Measurements from ENCODE around the gene SLC6A12. TPM values are rescaled to one million over a fixed set of nuclear protein-coding genes. Genes with fewer than 3 reads are reported as not detected.

Gene SLC6A12
- total RNA-seq, 1 experiment from 2014 or later, result 0.79 TPM

DNA sequence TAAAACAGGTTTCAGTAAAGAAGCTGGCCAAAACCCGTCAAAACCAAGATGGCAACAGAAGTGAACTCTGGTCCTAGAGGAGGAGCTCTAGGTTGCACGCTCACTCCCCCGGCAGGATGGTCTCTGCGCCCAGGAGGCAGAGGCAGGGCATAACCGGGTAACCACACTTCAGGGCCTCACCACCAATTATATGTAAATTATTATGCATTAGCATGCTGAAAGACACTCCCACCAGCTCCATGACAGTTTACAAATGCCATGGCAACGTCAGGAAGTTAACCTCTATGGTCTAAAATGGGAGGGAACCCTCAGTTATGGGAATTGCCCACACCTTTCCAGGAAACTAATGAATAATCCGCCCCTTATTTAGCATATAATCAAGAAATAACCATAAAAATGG lies 20.1 kb upstream of the SLC6A12 start:
- CTCF ChIA-PET, result interaction anchor here (0.5 to 3.2 kb wide), 2 partner anchors 14 to 34 kb away, joined by 4 to 30 read pairs; no protein-coding TSS in a partner anchor

DNA sequence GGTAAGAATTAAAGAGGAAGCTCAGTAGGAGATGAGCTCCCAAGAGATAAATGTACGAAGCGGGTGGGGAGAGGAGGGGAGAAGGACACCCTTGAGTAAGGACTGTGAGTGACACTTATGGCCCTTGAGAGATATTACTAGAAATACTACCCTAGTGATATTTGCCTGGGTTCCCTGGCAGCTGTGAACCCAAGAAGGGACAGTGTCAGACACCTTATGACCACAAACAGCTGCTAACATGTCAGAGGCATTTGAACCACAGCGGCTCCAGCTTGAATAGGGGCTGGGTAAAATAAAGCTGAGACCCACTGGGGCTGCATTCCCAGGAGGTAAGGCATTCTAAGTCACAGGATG lies 19.6 kb upstream of the SLC6A12 start:
- DNase-seq (ENCODE audit: low spot score), result no peak
- H3K36me3 Mint-ChIP-seq, result peaks cover 22% of the 10 kb centered on the region
- no peak overlapping the region for H3K4me3 Mint-ChIP-seq
- H3K27me3 Mint-ChIP-seq (ENCODE audit: low read depth), result peaks cover 18% of the 10 kb centered on the region
- H3K9me3 Mint-ChIP-seq, result peaks cover 34% of the 10 kb centered on the region
- no peak for ATAC-seq
- no peak overlapping the region for H3K27ac Mint-ChIP-seq
- TF ChIP-seq, protein P1, sequence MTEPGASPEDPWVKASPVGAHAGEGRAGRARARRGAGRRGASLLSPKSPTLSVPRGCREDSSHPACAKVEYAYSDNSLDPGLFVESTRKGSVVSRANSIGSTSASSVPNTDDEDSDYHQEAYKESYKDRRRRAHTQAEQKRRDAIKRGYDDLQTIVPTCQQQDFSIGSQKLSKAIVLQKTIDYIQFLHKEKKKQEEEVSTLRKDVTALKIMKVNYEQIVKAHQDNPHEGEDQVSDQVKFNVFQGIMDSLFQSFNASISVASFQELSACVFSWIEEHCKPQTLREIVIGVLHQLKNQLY (CRISPR knock-in tag; IDR thresholded peaks at IDR 0.05), result no peak
- TF ChIP-seq, protein P2, sequence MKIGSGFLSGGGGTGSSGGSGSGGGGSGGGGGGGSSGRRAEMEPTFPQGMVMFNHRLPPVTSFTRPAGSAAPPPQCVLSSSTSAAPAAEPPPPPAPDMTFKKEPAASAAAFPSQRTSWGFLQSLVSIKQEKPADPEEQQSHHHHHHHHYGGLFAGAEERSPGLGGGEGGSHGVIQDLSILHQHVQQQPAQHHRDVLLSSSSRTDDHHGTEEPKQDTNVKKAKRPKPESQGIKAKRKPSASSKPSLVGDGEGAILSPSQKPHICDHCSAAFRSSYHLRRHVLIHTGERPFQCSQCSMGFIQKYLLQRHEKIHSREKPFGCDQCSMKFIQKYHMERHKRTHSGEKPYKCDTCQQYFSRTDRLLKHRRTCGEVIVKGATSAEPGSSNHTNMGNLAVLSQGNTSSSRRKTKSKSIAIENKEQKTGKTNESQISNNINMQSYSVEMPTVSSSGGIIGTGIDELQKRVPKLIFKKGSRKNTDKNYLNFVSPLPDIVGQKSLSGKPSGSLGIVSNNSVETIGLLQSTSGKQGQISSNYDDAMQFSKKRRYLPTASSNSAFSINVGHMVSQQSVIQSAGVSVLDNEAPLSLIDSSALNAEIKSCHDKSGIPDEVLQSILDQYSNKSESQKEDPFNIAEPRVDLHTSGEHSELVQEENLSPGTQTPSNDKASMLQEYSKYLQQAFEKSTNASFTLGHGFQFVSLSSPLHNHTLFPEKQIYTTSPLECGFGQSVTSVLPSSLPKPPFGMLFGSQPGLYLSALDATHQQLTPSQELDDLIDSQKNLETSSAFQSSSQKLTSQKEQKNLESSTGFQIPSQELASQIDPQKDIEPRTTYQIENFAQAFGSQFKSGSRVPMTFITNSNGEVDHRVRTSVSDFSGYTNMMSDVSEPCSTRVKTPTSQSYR (CRISPR knock-in tag; IDR thresholded peaks at IDR 0.05), result no peak
- TF ChIP-seq FOXK1 (CRISPR knock-in tag; IDR thresholded peaks at IDR 0.05) (no peak), SMAD3 (CRISPR knock-in tag; IDR thresholded peaks at IDR 0.05; ENCODE audit: borderline replicate concordance) (no peak), TCF7 (CRISPR knock-in tag; IDR thresholded peaks at IDR 0.05; ENCODE audit: low read depth) (no peak), ATF1 (CRISPR knock-in tag; IDR thresholded peaks at IDR 0.05) (no peak)
- CTCF ChIA-PET, result interaction anchor here (0.5 to 3.2 kb wide), 2 partner anchors 14 to 33 kb away, joined by 4 to 30 read pairs; no protein-coding TSS in a partner anchor
- H3K4me1 Mint-ChIP-seq, result peaks cover 13% of the 10 kb centered on the region
- POLR2A ChIA-PET, result no interaction called here

More for the DNA sequence above, 20.1 kb upstream of the SLC6A12 start:
- DNase-seq (ENCODE audit: low spot score) (no peak), ATAC-seq (no peak)
- POLR2A ChIA-PET, result no interaction called here
- Mint-ChIP-seq H3K4me3 (no peak overlapping the region), H3K9me3 (peaks cover 37% of the 10 kb centered on the region), H3K27ac (no peak overlapping the region), H3K27me3 (ENCODE audit: low read depth) (peaks cover 16% of the 10 kb centered on the region), H3K4me1 (peaks cover 13% of the 10 kb centered on the region), H3K36me3 (peaks cover 22% of the 10 kb centered on the region)
- TF ChIP-seq TEAD1 (CRISPR knock-in tag; IDR thresholded peaks at IDR 0.05), result no peak
- TF ChIP-seq GABPB1 (CRISPR knock-in tag; IDR thresholded peaks at IDR 0.05), result no peak
- no peak for TF ChIP-seq SMAD4 (CRISPR knock-in tag; IDR thresholded peaks at IDR 0.05)
- TF ChIP-seq, protein P3, sequence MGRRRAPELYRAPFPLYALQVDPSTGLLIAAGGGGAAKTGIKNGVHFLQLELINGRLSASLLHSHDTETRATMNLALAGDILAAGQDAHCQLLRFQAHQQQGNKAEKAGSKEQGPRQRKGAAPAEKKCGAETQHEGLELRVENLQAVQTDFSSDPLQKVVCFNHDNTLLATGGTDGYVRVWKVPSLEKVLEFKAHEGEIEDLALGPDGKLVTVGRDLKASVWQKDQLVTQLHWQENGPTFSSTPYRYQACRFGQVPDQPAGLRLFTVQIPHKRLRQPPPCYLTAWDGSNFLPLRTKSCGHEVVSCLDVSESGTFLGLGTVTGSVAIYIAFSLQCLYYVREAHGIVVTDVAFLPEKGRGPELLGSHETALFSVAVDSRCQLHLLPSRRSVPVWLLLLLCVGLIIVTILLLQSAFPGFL (CRISPR knock-in tag; IDR thresholded peaks at IDR 0.05; ENCODE audit: borderline replicate concordance), result no peak
- TF ChIP-seq, protein P4, sequence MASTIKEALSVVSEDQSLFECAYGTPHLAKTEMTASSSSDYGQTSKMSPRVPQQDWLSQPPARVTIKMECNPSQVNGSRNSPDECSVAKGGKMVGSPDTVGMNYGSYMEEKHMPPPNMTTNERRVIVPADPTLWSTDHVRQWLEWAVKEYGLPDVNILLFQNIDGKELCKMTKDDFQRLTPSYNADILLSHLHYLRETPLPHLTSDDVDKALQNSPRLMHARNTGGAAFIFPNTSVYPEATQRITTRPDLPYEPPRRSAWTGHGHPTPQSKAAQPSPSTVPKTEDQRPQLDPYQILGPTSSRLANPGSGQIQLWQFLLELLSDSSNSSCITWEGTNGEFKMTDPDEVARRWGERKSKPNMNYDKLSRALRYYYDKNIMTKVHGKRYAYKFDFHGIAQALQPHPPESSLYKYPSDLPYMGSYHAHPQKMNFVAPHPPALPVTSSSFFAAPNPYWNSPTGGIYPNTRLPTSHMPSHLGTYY (CRISPR knock-in tag; IDR thresholded peaks at IDR 0.05), result no peak
- no peak for TF ChIP-seq JUN (CRISPR knock-in tag; IDR thresholded peaks at IDR 0.05)
- TF ChIP-seq, protein P5, sequence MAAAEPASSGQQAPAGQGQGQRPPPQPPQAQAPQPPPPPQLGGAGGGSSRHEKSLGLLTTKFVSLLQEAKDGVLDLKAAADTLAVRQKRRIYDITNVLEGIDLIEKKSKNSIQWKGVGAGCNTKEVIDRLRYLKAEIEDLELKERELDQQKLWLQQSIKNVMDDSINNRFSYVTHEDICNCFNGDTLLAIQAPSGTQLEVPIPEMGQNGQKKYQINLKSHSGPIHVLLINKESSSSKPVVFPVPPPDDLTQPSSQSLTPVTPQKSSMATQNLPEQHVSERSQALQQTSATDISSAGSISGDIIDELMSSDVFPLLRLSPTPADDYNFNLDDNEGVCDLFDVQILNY (CRISPR knock-in tag; IDR thresholded peaks at IDR 0.05), result no peak
- TF ChIP-seq SP1 (CRISPR knock-in tag; conservative IDR thresholded peaks at IDR 0.05), result no peak
- TF ChIP-seq, protein P6, sequence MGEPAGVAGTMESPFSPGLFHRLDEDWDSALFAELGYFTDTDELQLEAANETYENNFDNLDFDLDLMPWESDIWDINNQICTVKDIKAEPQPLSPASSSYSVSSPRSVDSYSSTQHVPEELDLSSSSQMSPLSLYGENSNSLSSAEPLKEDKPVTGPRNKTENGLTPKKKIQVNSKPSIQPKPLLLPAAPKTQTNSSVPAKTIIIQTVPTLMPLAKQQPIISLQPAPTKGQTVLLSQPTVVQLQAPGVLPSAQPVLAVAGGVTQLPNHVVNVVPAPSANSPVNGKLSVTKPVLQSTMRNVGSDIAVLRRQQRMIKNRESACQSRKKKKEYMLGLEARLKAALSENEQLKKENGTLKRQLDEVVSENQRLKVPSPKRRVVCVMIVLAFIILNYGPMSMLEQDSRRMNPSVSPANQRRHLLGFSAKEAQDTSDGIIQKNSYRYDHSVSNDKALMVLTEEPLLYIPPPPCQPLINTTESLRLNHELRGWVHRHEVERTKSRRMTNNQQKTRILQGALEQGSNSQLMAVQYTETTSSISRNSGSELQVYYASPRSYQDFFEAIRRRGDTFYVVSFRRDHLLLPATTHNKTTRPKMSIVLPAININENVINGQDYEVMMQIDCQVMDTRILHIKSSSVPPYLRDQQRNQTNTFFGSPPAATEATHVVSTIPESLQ (CRISPR knock-in tag; IDR thresholded peaks at IDR 0.05), result no peak
- TF ChIP-seq, protein P7, sequence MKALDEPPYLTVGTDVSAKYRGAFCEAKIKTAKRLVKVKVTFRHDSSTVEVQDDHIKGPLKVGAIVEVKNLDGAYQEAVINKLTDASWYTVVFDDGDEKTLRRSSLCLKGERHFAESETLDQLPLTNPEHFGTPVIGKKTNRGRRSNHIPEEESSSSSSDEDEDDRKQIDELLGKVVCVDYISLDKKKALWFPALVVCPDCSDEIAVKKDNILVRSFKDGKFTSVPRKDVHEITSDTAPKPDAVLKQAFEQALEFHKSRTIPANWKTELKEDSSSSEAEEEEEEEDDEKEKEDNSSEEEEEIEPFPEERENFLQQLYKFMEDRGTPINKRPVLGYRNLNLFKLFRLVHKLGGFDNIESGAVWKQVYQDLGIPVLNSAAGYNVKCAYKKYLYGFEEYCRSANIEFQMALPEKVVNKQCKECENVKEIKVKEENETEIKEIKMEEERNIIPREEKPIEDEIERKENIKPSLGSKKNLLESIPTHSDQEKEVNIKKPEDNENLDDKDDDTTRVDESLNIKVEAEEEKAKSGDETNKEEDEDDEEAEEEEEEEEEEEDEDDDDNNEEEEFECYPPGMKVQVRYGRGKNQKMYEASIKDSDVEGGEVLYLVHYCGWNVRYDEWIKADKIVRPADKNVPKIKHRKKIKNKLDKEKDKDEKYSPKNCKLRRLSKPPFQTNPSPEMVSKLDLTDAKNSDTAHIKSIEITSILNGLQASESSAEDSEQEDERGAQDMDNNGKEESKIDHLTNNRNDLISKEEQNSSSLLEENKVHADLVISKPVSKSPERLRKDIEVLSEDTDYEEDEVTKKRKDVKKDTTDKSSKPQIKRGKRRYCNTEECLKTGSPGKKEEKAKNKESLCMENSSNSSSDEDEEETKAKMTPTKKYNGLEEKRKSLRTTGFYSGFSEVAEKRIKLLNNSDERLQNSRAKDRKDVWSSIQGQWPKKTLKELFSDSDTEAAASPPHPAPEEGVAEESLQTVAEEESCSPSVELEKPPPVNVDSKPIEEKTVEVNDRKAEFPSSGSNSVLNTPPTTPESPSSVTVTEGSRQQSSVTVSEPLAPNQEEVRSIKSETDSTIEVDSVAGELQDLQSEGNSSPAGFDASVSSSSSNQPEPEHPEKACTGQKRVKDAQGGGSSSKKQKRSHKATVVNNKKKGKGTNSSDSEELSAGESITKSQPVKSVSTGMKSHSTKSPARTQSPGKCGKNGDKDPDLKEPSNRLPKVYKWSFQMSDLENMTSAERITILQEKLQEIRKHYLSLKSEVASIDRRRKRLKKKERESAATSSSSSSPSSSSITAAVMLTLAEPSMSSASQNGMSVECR (CRISPR knock-in tag; IDR thresholded peaks at IDR 0.05; ENCODE audit: borderline replicate concordance), result no peak
- no peak for TF ChIP-seq NFE2L1 (CRISPR knock-in tag; IDR thresholded peaks at IDR 0.05)
- TF ChIP-seq ESRRA (CRISPR knock-in tag; IDR thresholded peaks at IDR 0.05; ENCODE audit: borderline replicate concordance), result no peak
- no peak for TF ChIP-seq OVOL2 (CRISPR knock-in tag; IDR thresholded peaks at IDR 0.05; ENCODE audit: borderline replicate concordance)
- no peak for TF ChIP-seq HMGA2 (CRISPR knock-in tag; IDR thresholded peaks at IDR 0.05)
- TF ChIP-seq ZNF423 (CRISPR knock-in tag; IDR thresholded peaks at IDR 0.05), result no peak
- TF ChIP-seq, protein P8, sequence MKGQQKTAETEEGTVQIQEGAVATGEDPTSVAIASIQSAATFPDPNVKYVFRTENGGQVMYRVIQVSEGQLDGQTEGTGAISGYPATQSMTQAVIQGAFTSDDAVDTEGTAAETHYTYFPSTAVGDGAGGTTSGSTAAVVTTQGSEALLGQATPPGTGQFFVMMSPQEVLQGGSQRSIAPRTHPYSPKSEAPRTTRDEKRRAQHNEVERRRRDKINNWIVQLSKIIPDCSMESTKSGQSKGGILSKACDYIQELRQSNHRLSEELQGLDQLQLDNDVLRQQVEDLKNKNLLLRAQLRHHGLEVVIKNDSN (CRISPR knock-in tag; IDR thresholded peaks at IDR 0.05), result no peak
- TF ChIP-seq ZNF263 (CRISPR knock-in tag; IDR thresholded peaks at IDR 0.05; ENCODE audit: low read depth), result no peak
